H1 (cell line): ENCODE results near the gene RELL1. TPM values are rescaled to one million over a fixed set of nuclear protein-coding genes. Genes with fewer than 3 reads are reported as not detected.

Experiments
- CTCF ChIA-PET: fragments of 300-600 bp; sonication (Branson Sonifier 250); formaldehyde crosslinking; loops from one replicate; lab custom pipeline; 2021; ENCODE audit not compliant: partially characterized antibody; lab: Charles Lee
- POLR2A ChIA-PET: fragments of 300-600 bp; sonication (Branson Sonifier 250); formaldehyde crosslinking; loops from one replicate; lab custom pipeline; 2021; ENCODE audit warnings: inconsistent platforms; ENCODE audit not compliant: partially characterized antibody; lab: Charles Lee
- DNase-seq, 2 experiments: peaks; one replicate each; pipeline versions ENCODE4 v3.0.0 to v3.0.0-alpha.2; 2010 to 2022; ENCODE audit warnings: low spot score in 2 of 2, low read depth in 1 of 2, mixed read lengths in 1 of 2
- FAIRE-seq: peaks from 2 replicates; lab custom pipeline; 2011; peaks lifted over from hg19 to GRCh38; lab: Jason Lieb, UNC
- H2AFZ ChIP-seq: 2 replicates; pipeline ENCODE4 v1.8.1; 2012; ENCODE audit warnings: low read length, inconsistent platforms
- H2AK5ac ChIP-seq: 2 replicates; pipeline ENCODE4 v1.6.1; 2013; ENCODE audit warnings: low read depth, low read length
- H2BK120ac ChIP-seq: replicated peaks from 2 replicates; pipeline ENCODE3; 2013; ENCODE audit warnings: low read depth, low read length, inconsistent platforms
- H2BK12ac ChIP-seq: 2 replicates; pipeline ENCODE4 v1.6.1; 2013; ENCODE audit warnings: low read depth, low read length
- H2BK15ac ChIP-seq: 2 replicates; pipeline ENCODE4 v1.6.1; 2013; ENCODE audit warnings: low read length
- H2BK20ac ChIP-seq: 2 replicates; pipeline ENCODE4 v1.6.1; 2013; ENCODE audit warnings: low read length
- H2BK5ac ChIP-seq: 2 replicates; pipeline ENCODE4 v1.6.1; 2013; ENCODE audit warnings: low read depth, low read length
- H3K14ac ChIP-seq: 2 replicates; pipeline ENCODE4 v1.6.1; 2013; ENCODE audit warnings: inconsistent platforms; ENCODE audit not compliant: insufficient read length
- H3K18ac ChIP-seq: 2 replicates; pipeline ENCODE4 v1.6.1; 2013; ENCODE audit warnings: low read length; ENCODE audit errors: extremely low read depth
- H3K23ac ChIP-seq: 2 replicates; pipeline ENCODE4 v1.6.1; 2013; ENCODE audit warnings: inconsistent platforms; ENCODE audit not compliant: insufficient read length
- H3K23me2 ChIP-seq: 2 replicates; pipeline ENCODE4 v1.6.1; 2013; ENCODE audit warnings: low read depth, low read length
- H3K27ac ChIP-seq: 2 replicates; pipeline ENCODE4 v1.6.1; 2011; ENCODE audit warnings: low read depth, low read length, inconsistent platforms
- H3K27me3 ChIP-seq, 4 experiments: replicated peaks in 1 of 4; 1 replicate in 1 of 4; 2 replicates in 3 of 4; pipeline versions ENCODE4 v1.6.1 to v1.8.1; 2011 to 2013; ENCODE audit warnings: low read length in 3 of 4, mild to moderate bottlenecking in 3 of 4, inconsistent platforms in 2 of 4, mixed read lengths in 2 of 4, moderate library complexity in 1 of 4; ENCODE audit not compliant: control insufficient read depth in 3 of 4, insufficient read depth in 3 of 4; ENCODE audit errors: extremely low read depth in 1 of 4
- H3K36me3 ChIP-seq, 4 experiments: 2 replicates each; pipeline versions ENCODE4 v1.6.1 to v1.8.1; 2011 to 2013; ENCODE audit warnings: mild to moderate bottlenecking in 4 of 4, low read length in 3 of 4, moderate library complexity in 2 of 4, control low read depth in 1 of 4, inconsistent platforms in 1 of 4; ENCODE audit not compliant: insufficient read depth in 4 of 4, control insufficient read depth in 2 of 4
- H3K4ac ChIP-seq: replicated peaks from 2 replicates; pipeline ENCODE3; 2013; ENCODE audit warnings: low read length, low read depth, mixed read lengths, inconsistent platforms; ENCODE audit not compliant: insufficient read length
- H3K4me1 ChIP-seq, 4 experiments: replicated peaks in 1 of 4; 1 replicate in 1 of 4; 2 replicates in 3 of 4; pipeline versions ENCODE4 v1.6.1 to v1.8.1; 2011 to 2013; ENCODE audit warnings: low read length in 3 of 4, inconsistent platforms in 2 of 4, mixed read lengths in 1 of 4; ENCODE audit not compliant: insufficient read depth in 4 of 4, control insufficient read depth in 3 of 4
- H3K4me2 ChIP-seq, 2 experiments: 2 replicates each; pipeline versions ENCODE4 v1.6.1 to v1.8.1; 2011 to 2013; ENCODE audit warnings: low read depth in 2 of 2, low read length in 2 of 2, control low read depth in 1 of 2, inconsistent platforms in 1 of 2, mild to moderate bottlenecking in 1 of 2; ENCODE audit not compliant: insufficient read depth in 1 of 2
- H3K4me3 ChIP-seq, 4 experiments: fragments of 200-600, 300-600 bp in 1 of 4; sonication (generic), shearing (Covaris generic), sonication (Bioruptor Twin) in 1 of 4; 2 replicates each; pipeline versions ENCODE4 v1.5.1 to v1.8.1; 2011 to 2016; ENCODE audit warnings: low read length in 4 of 4, low read depth in 3 of 4, control low read depth in 2 of 4, inconsistent platforms in 2 of 4, mild to moderate bottlenecking in 2 of 4, mixed read lengths in 1 of 4, moderate library complexity in 1 of 4; ENCODE audit not compliant: insufficient read depth in 2 of 4; ENCODE audit errors: extremely low read depth in 1 of 4
- H3K56ac ChIP-seq: replicated peaks from 2 replicates; pipeline ENCODE3; 2013; ENCODE audit warnings: low read depth, mild to moderate bottlenecking, mixed read lengths, low read length, inconsistent platforms; ENCODE audit not compliant: insufficient read length
- H3K79me1 ChIP-seq: 2 replicates; pipeline ENCODE4 v1.6.1; 2013; ENCODE audit warnings: low read depth, low read length, control low read depth
- H3K79me2 ChIP-seq, 2 experiments: 2 replicates each; pipeline versions ENCODE4 v1.6.1 to v1.8.1; 2012 to 2013; ENCODE audit warnings: low read length in 2 of 2, mild to moderate bottlenecking in 2 of 2, inconsistent platforms in 1 of 2; ENCODE audit not compliant: insufficient read depth in 2 of 2, control insufficient read depth in 1 of 2
- H3K9ac ChIP-seq, 4 experiments: replicated peaks in 1 of 4; 1 replicate in 1 of 4; 2 replicates in 3 of 4; pipeline versions ENCODE4 v1.6.1 to v1.8.1; 2011 to 2013; ENCODE audit warnings: low read depth in 3 of 4, low read length in 3 of 4, control low read depth in 2 of 4, mild to moderate bottlenecking in 2 of 4, moderate library complexity in 2 of 4, inconsistent platforms in 1 of 4; ENCODE audit errors: extremely low read depth in 1 of 4
- H3K9me3 ChIP-seq, 2 experiments: 2 replicates each; pipeline versions ENCODE4 v1.6.1 to v1.8.1; 2012 to 2013; ENCODE audit warnings: mild to moderate bottlenecking in 2 of 2, moderate library complexity in 2 of 2, control low read depth in 1 of 2, inconsistent platforms in 1 of 2, low read depth in 1 of 2, low read length in 1 of 2, mixed read lengths in 1 of 2; ENCODE audit not compliant: insufficient read depth in 2 of 2
- H4K20me1 ChIP-seq, 2 experiments: replicated peaks in 1 of 2; 2 replicates each; pipeline versions ENCODE3 to v1.8.1; 2011 to 2013; ENCODE audit warnings: inconsistent platforms in 2 of 2, low read length in 2 of 2, mild to moderate bottlenecking in 1 of 2; ENCODE audit not compliant: insufficient read depth in 2 of 2, control insufficient read depth in 1 of 2
- H4K5ac ChIP-seq: 2 replicates; pipeline ENCODE4 v1.6.1; 2013; ENCODE audit warnings: low read length, low read depth, mixed read lengths, inconsistent platforms; ENCODE audit not compliant: insufficient read length
- H4K8ac ChIP-seq: 2 replicates; pipeline ENCODE4 v1.8.0; 2013; ENCODE audit warnings: mild to moderate bottlenecking, moderate library complexity, low read length, inconsistent platforms; ENCODE audit not compliant: insufficient read depth; ENCODE audit errors: extremely low read depth
- H4K91ac ChIP-seq: replicated peaks from 2 replicates; pipeline ENCODE3; 2013; ENCODE audit warnings: low read length, mixed read lengths, inconsistent platforms; ENCODE audit not compliant: insufficient read length
- BRCA1 ChIP-seq: IDR thresholded peaks from 2 replicates; pipeline ENCODE4 v1.6.1; 2012; ENCODE audit warnings: low read depth, low read length, improper control_type of control experiment
- CREB1 ChIP-seq: IDR thresholded peaks from 2 replicates; pipeline ENCODE4 v1.6.1; 2012; ENCODE audit warnings: inconsistent platforms
- HDAC2 ChIP-seq, 2 experiments: fragments of 300-600 bp in 1 of 2; sonication (generic) in 1 of 2; IDR thresholded peaks; 2 replicates each; pipeline ENCODE4 v1.6.1; 2011 to 2012; ENCODE audit warnings: low read depth in 2 of 2, low read length in 2 of 2, mild to moderate bottlenecking in 2 of 2, moderate library complexity in 2 of 2, borderline replicate concordance in 1 of 2, inconsistent platforms in 1 of 2
- HDAC6 ChIP-seq: IDR thresholded peaks from one replicate; pipeline ENCODE4 v1.7.1; 2012; ENCODE audit warnings: low read depth, mild to moderate bottlenecking, inconsistent platforms, low read length, moderate library complexity
- POLR2A ChIP-seq, 2 experiments: IDR thresholded peaks; 1 replicate in 1 of 2; 2 replicates in 1 of 2; pipeline ENCODE4 v1.6.1; 2011; ENCODE audit warnings: low read depth in 2 of 2, low read length in 2 of 2, mild to moderate bottlenecking in 2 of 2; ENCODE audit errors: control extremely low read depth in 1 of 2
- TBP ChIP-seq: IDR thresholded peaks from 2 replicates; pipeline ENCODE4 v1.6.1; 2011; ENCODE audit warnings: low read depth, low read length, improper control_type of control experiment
- TEAD4 ChIP-seq: IDR thresholded peaks from 2 replicates; pipeline ENCODE4 v1.6.1; 2012; ENCODE audit warnings: low read depth, low read length, inconsistent platforms, mixed read lengths
- YY1 ChIP-seq: IDR thresholded peaks from 2 replicates; pipeline ENCODE4 v1.6.1; 2011; ENCODE audit warnings: low read depth, mild to moderate bottlenecking, low read length
- WGBS, 2 experiments: shearing (Covaris generic) in 1 of 2; methylation state at CpG; one replicate each; pipeline versions ENCODE4 v1.1.6 to v1.1.7; 2013 to 2015; ENCODE audit warnings: low lambda C conversion rate in 2 of 2, mixed read lengths in 2 of 2, inconsistent platforms in 1 of 2, low coverage in 1 of 2, missing lambda C conversion rate in 1 of 2; ENCODE audit not compliant: insufficient replicate concordance in 2 of 2, insufficient coverage in 1 of 2, insufficient read length in 1 of 2; ENCODE audit errors: extremely low coverage in 1 of 2, missing lambda C conversion rate in 1 of 2; 5-methylcytosine and 5-hydroxymethylcytosine counted together
- polyA plus RNA-seq, 7 experiments: library from polyadenylated mRNA; depleted of rRNA in 3 of 7; stranded (reverse) in 5 of 7; unstranded in 2 of 7; fragments of >200 nt in 5 of 7; fragments of 200-250 nt in 2 of 7; gene quantifications; 1 replicate in 5 of 7; 2 replicates in 1 of 7; 4 replicates in 1 of 7; pipeline versions ENCODE4 v1.2.1 to v1.2.3, GENCODE V29; 2011 to 2013; ENCODE audit warnings: missing spikeins in 2 of 7, mixed read lengths in 2 of 7
- total RNA-seq: library from RNA; stranded (reverse); fragmentation: NEBNext Ultra II Directional; extraction: Animal tissue kit (Norgen Biotek cat#: 25700); gene quantifications from 2 replicates; pipeline ENCODE4 v1.2.1, GENCODE V29; 2021

Gene RELL1
- total and polyA plus RNA-seq, 2 of the 8 experiments (the other 6 are each of a cell fraction or from before 2014, with no cell fraction given), result 2.1 to 14.1 TPM

DNA sequence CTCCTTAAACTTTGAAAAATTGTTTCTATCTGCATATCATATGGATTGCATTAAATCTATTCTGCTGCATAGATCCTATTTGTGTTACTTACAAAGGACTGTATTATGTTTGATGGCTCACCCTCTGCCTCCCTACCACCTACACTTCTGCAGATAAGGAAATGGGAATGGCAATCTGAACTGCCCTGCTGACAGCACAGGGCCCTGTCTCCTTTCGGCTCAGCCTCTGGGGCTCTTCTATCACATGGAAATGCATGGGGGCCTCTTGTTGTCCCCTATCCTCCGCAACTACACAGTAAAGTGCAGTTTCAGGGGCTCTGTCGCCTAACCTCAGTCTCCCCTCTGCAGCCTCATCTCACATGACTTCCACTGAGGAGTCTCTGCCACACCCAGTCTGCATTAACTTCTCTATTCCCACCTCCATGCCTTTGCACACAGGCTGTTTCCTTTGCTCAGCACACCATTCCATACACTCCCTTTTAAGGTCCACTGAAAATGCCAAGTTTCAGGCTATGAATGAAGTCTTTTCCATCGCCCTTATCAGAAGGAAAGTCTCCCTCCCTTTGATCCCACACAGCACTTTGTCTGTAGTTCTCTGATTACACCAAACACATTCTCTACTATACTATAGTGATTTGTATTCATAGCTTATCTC, 12.5 kb downstream of the RELL1 start:
- H3K79me1 ChIP-seq, result no peaks in the 10 kb centered on the region; the same call in 1 of the 2 replicates
- TF ChIP-seq HDAC6 (no peak), YY1 (no peak), HDAC2 (IDR thresholded peaks at IDR 0.05; ENCODE audit: borderline replicate concordance in 1 of 2, low read depth in 2 of 2, low read length in 2 of 2) (no peak), POLR2A (IDR thresholded peaks at IDR 0.05; ENCODE audit: control extremely low read depth in 1 of 2, low read depth in 2 of 2, low read length in 2 of 2) (no peak), TBP (no peak), TEAD4 (no peak), CREB1 (no peak), BRCA1 (no peak)
- peak overlapping the region; percentile 72; the same call in 1 of the 2 replicates for H2AK5ac ChIP-seq
- no peaks in the 10 kb centered on the region; a peak in 1 of 7 replicates for H3K4me1 ChIP-seq
- WGBS, 2 experiments, result 93% methylated on average over 4 of the region's 4 CpGs; no CpG with 5 or more reads in 1 of the 2 experiments
- H3K27ac ChIP-seq, result no peak overlapping the region
- no peak for DNase-seq
- H3K79me2 ChIP-seq, result peaks cover 0 to 7% of the 10 kb centered on the region in 2 experiments; a peak in 2 of 4 replicates
- ChIA-PET CTCF (interaction anchor here (1.4 to 1.6 kb wide), 2 partner anchors 72 to 128 kb away, joined by 4 to 5 read pairs; no protein-coding TSS in a partner anchor), POLR2A (no interaction called here)
- no peak overlapping the region for H2BK12ac ChIP-seq
- H2AFZ ChIP-seq, result no peak overlapping the region
- no peaks in the 10 kb centered on the region for H3K23me2 ChIP-seq
- no peak overlapping the region for H2BK5ac ChIP-seq
- no peak overlapping the region for H2BK20ac ChIP-seq
- H2BK120ac ChIP-seq, result no peak overlapping the region
- H4K91ac ChIP-seq, result no peak overlapping the region
- H3K27me3 ChIP-seq, result no peaks in the 10 kb centered on the region
- no peak overlapping the region for H3K4me2 ChIP-seq
- H4K20me1 ChIP-seq, result peaks cover 0 to 1% of the 10 kb centered on the region in 2 experiments
- no peak overlapping the region for H3K4ac ChIP-seq
- H4K5ac ChIP-seq, result no peak overlapping the region
- no peak overlapping the region for H3K56ac ChIP-seq
- H4K8ac ChIP-seq, result no peak overlapping the region
- no peaks in the 10 kb centered on the region for H3K36me3 ChIP-seq
- no peak overlapping the region for H3K4me3 ChIP-seq
- no peak overlapping the region for H3K14ac ChIP-seq
- H3K9me3 ChIP-seq, result peaks cover 0 to 3% of the 10 kb centered on the region in 2 experiments; a peak in 1 of 4 replicates
- H3K18ac ChIP-seq, result no peak overlapping the region
- H3K9ac ChIP-seq, result no peak overlapping the region
- no peak overlapping the region for H3K23ac ChIP-seq
- FAIRE-seq, result no peak
- no peak overlapping the region for H2BK15ac ChIP-seq
